WTC11 (cell line): ENCODE measurements around the gene RGS14. TPM values are rescaled to one million over a fixed set of nuclear protein-coding genes. Genes with fewer than 3 reads are reported as not detected.

Source experiments
- ATAC-seq: fragments of 200-7000 bp; cut with Tn5 transposase; 2 replicates; pipeline ENCODE4 v1.10.0; 2021; ENCODE audit warnings: mild to moderate bottlenecking, moderate library complexity
- CTCF ChIA-PET: fragments of 300-600 bp; sonication (Branson Sonifier 250); formaldehyde crosslinking; loops from one replicate; lab custom pipeline; 2021; ENCODE audit warnings: antibody characterized with exemption; lab: Charles Lee
- POLR2A ChIA-PET: fragments of 350-600 bp; sonication (Branson Sonifier 250); formaldehyde crosslinking; loops from one replicate; lab custom pipeline; 2021; ENCODE audit warnings: antibody characterized with exemption; lab: Charles Lee
- DNase-seq: peaks from one replicate; pipeline ENCODE4 v3.0.0; 2021; ENCODE audit warnings: low spot score
- H3K27ac Mint-ChIP-seq: 2 replicates; pipeline ENCODE4 v1.8.0; 2021; ENCODE audit warnings: mixed read lengths
- H3K27me3 Mint-ChIP-seq: 2 replicates; pipeline ENCODE4 v1.8.0; 2021; ENCODE audit warnings: low read depth, mild to moderate bottlenecking, moderate library complexity, mixed read lengths
- H3K36me3 Mint-ChIP-seq: 2 replicates; pipeline ENCODE4 v1.8.0; 2021; ENCODE audit warnings: mixed read lengths
- H3K4me1 Mint-ChIP-seq: 2 replicates; pipeline ENCODE4 v1.8.0; 2022; ENCODE audit warnings: mixed read lengths
- H3K4me3 Mint-ChIP-seq: 2 replicates; pipeline ENCODE4 v1.8.0; 2021; ENCODE audit warnings: mild to moderate bottlenecking, moderate library complexity, mixed read lengths
- H3K9me3 Mint-ChIP-seq: 2 replicates; pipeline ENCODE4 v1.8.0; 2021; ENCODE audit warnings: mixed read lengths
- GRHL2 ChIP-seq: fragments of 250-450 bp; sonication (Bioruptor Pico); IDR thresholded peaks from 2 replicates; pipeline ENCODE4 v1.8.0; 2022; ENCODE audit warnings: mild to moderate bottlenecking, moderate library complexity; ENCODE audit not compliant: insufficient replicate concordance, severe bottlenecking
- IRF2 ChIP-seq: sonication (generic); formaldehyde crosslinking; IDR thresholded peaks from 2 replicates; pipeline ENCODE4 v1.8.0; 2022; ENCODE audit warnings: low read depth, missing genetic modification reagents, borderline replicate concordance
- MXD4 ChIP-seq: fragments of 250-450 bp; sonication (Bioruptor Pico); IDR thresholded peaks from 2 replicates; pipeline ENCODE4 v1.8.0; 2021; ENCODE audit warnings: mild to moderate bottlenecking, moderate library complexity, borderline replicate concordance
- NFATC4 ChIP-seq: fragments of 250-450 bp; sonication (Bioruptor Pico); IDR thresholded peaks from 2 replicates; pipeline ENCODE4 v1.9.0; 2021; ENCODE audit warnings: mild to moderate bottlenecking
- RELA ChIP-seq: sonication (generic); formaldehyde crosslinking; IDR thresholded peaks from 2 replicates; pipeline ENCODE4 v1.8.1; 2022; ENCODE audit warnings: missing genetic modification reagents, mild to moderate bottlenecking, borderline replicate concordance
- SMAD4 ChIP-seq: sonication (generic); formaldehyde crosslinking; IDR thresholded peaks from 2 replicates; pipeline ENCODE4 v1.8.0; 2022; ENCODE audit warnings: mild to moderate bottlenecking, missing genetic modification reagents
- ZNF121 ChIP-seq: sonication (generic); formaldehyde crosslinking; IDR thresholded peaks from 2 replicates; pipeline ENCODE4 v1.8.0; 2023; ENCODE audit warnings: missing genetic modification reagents
- ZNF232 ChIP-seq: sonication (generic); formaldehyde crosslinking; IDR thresholded peaks from 2 replicates; pipeline ENCODE4 v1.8.0; 2022; ENCODE audit warnings: mild to moderate bottlenecking, missing genetic modification reagents
- ZNF396 ChIP-seq: fragments of 250-450 bp; sonication (Bioruptor Pico); IDR thresholded peaks from 2 replicates; pipeline ENCODE4 v1.8.0; 2021; ENCODE audit warnings: mild to moderate bottlenecking, moderate library complexity, borderline replicate concordance
- ZNF416 ChIP-seq: fragments of 250-450 bp; sonication (Bioruptor Pico); IDR thresholded peaks from 2 replicates; pipeline ENCODE4 v1.9.0; 2021; ENCODE audit warnings: mild to moderate bottlenecking, inconsistent platforms
- total RNA-seq: library from RNA; stranded (reverse); gene quantifications from 3 replicates; pipeline ENCODE4 v1.2.3, GENCODE V29; 2021
- TF ChIP-seq, protein P1 (sequence below): fragments of 250-450 bp; sonication (Bioruptor Pico); IDR thresholded peaks from 2 replicates; pipeline ENCODE4 v1.9.0; 2021; ENCODE audit warnings: mild to moderate bottlenecking
- TF ChIP-seq, protein P2 (sequence below): fragments of 200-600 bp; IDR thresholded peaks from 2 replicates; pipeline ENCODE4 v1.8.0; 2022; ENCODE audit warnings: antibody characterized with exemption
- TF ChIP-seq, protein P3 (sequence below): sonication (generic); formaldehyde crosslinking; IDR thresholded peaks from 2 replicates; pipeline ENCODE4 v1.8.1; 2022; ENCODE audit warnings: missing genetic modification reagents, borderline replicate concordance
- TF ChIP-seq, protein P4 (sequence below): sonication (generic); formaldehyde crosslinking; IDR thresholded peaks from 2 replicates; pipeline ENCODE4 v1.8.0; 2022; ENCODE audit warnings: mild to moderate bottlenecking, missing genetic modification reagents
- TF ChIP-seq, protein P5 (sequence below): sonication (generic); formaldehyde crosslinking; IDR thresholded peaks from 2 replicates; pipeline ENCODE4 v1.8.0; 2023; ENCODE audit warnings: missing genetic modification reagents, mild to moderate bottlenecking, borderline replicate concordance

The RGS14 gene
- total RNA-seq, 1 experiment from 2014 or later, result 74.6 TPM

DNA sequence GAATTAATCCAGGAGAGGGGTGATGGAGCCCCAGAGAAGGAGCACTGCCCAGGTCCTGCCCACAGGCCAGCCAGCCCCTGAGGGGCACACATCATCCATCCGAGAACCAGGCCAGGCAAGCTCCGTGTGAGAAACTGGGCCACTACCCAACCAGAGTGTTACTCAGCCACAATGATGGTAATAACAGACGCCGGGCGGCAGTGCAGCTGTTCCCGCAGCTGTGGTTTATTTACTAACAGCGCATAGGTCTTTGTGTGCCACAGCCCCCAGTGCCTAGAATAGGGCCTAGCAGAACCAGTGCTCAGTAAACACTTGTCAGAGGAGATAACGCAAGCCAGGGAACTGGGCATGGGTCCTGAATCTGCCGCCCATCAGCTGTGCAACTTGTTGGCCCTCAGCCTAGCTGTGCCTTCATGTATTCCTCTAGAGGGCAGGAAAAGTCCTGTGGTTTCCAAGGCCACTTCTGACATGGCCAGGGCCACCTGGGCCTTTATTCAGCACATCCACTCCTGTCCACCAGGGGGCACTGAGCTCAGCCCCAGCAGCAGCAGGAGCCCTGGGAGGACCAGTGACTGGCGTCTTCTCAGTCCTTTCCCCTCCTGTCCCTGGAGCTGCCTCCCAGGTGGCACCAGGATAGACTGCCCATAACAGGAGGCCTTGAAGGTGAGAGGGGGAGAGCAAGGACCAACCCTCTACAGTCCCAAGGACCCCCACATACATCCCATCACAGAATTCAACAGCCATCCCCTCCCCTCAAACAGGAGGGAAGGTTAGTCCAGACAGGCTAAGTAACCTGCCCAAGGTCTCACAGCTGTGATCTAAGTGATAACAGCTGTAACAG lies 48.2 kb upstream of the RGS14 start:
- ATAC-seq, result peak; percentile 44
- H3K4me1 Mint-ChIP-seq, result peaks cover 22% of the 10 kb centered on the region
- POLR2A ChIA-PET, result interaction anchor here (0.6 to 1.2 kb wide), 6 partner anchors 61 to 211 kb away, joined by 3 to 6 read pairs (median 4); no protein-coding TSS in a partner anchor
- peak; percentile 88 for DNase-seq
- no peak for TF ChIP-seq SMAD4 (CRISPR knock-in tag)
- TF ChIP-seq, protein P1, sequence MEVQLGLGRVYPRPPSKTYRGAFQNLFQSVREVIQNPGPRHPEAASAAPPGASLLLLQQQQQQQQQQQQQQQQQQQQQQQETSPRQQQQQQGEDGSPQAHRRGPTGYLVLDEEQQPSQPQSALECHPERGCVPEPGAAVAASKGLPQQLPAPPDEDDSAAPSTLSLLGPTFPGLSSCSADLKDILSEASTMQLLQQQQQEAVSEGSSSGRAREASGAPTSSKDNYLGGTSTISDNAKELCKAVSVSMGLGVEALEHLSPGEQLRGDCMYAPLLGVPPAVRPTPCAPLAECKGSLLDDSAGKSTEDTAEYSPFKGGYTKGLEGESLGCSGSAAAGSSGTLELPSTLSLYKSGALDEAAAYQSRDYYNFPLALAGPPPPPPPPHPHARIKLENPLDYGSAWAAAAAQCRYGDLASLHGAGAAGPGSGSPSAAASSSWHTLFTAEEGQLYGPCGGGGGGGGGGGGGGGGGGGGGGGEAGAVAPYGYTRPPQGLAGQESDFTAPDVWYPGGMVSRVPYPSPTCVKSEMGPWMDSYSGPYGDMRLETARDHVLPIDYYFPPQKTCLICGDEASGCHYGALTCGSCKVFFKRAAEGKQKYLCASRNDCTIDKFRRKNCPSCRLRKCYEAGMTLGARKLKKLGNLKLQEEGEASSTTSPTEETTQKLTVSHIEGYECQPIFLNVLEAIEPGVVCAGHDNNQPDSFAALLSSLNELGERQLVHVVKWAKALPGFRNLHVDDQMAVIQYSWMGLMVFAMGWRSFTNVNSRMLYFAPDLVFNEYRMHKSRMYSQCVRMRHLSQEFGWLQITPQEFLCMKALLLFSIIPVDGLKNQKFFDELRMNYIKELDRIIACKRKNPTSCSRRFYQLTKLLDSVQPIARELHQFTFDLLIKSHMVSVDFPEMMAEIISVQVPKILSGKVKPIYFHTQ (CRISPR knock-in tag), result no peak
- TF ChIP-seq ZNF121 (CRISPR knock-in tag), result peak; percentile 94
- TF ChIP-seq, protein P2, sequence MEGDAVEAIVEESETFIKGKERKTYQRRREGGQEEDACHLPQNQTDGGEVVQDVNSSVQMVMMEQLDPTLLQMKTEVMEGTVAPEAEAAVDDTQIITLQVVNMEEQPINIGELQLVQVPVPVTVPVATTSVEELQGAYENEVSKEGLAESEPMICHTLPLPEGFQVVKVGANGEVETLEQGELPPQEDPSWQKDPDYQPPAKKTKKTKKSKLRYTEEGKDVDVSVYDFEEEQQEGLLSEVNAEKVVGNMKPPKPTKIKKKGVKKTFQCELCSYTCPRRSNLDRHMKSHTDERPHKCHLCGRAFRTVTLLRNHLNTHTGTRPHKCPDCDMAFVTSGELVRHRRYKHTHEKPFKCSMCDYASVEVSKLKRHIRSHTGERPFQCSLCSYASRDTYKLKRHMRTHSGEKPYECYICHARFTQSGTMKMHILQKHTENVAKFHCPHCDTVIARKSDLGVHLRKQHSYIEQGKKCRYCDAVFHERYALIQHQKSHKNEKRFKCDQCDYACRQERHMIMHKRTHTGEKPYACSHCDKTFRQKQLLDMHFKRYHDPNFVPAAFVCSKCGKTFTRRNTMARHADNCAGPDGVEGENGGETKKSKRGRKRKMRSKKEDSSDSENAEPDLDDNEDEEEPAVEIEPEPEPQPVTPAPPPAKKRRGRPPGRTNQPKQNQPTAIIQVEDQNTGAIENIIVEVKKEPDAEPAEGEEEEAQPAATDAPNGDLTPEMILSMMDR, result peak; percentile 88
- no peak for TF ChIP-seq RELA
- no peak for TF ChIP-seq ZNF416 (CRISPR knock-in tag)
- TF ChIP-seq IRF2, result no peak
- no peak for TF ChIP-seq ZNF396 (CRISPR knock-in tag)
- TF ChIP-seq, protein P3, sequence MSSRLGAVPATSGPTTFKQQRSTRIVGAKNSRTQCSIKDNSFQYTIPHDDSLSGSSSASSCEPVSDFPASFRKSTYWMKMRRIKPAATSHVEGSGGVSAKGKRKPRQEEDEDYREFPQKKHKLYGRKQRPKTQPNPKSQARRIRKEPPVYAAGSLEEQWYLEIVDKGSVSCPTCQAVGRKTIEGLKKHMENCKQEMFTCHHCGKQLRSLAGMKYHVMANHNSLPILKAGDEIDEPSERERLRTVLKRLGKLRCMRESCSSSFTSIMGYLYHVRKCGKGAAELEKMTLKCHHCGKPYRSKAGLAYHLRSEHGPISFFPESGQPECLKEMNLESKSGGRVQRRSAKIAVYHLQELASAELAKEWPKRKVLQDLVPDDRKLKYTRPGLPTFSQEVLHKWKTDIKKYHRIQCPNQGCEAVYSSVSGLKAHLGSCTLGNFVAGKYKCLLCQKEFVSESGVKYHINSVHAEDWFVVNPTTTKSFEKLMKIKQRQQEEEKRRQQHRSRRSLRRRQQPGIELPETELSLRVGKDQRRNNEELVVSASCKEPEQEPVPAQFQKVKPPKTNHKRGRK (CRISPR knock-in tag), result no peak
- TF ChIP-seq ZNF232, result no peak
- TF ChIP-seq MXD4 (CRISPR knock-in tag), result no peak
- no peak for TF ChIP-seq NFATC4
- TF ChIP-seq, protein P4, sequence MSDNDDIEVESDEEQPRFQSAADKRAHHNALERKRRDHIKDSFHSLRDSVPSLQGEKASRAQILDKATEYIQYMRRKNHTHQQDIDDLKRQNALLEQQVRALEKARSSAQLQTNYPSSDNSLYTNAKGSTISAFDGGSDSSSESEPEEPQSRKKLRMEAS (CRISPR knock-in tag), result peak; percentile 67
- TF ChIP-seq GRHL2 (CRISPR knock-in tag), result no peak
- TF ChIP-seq, protein P5, sequence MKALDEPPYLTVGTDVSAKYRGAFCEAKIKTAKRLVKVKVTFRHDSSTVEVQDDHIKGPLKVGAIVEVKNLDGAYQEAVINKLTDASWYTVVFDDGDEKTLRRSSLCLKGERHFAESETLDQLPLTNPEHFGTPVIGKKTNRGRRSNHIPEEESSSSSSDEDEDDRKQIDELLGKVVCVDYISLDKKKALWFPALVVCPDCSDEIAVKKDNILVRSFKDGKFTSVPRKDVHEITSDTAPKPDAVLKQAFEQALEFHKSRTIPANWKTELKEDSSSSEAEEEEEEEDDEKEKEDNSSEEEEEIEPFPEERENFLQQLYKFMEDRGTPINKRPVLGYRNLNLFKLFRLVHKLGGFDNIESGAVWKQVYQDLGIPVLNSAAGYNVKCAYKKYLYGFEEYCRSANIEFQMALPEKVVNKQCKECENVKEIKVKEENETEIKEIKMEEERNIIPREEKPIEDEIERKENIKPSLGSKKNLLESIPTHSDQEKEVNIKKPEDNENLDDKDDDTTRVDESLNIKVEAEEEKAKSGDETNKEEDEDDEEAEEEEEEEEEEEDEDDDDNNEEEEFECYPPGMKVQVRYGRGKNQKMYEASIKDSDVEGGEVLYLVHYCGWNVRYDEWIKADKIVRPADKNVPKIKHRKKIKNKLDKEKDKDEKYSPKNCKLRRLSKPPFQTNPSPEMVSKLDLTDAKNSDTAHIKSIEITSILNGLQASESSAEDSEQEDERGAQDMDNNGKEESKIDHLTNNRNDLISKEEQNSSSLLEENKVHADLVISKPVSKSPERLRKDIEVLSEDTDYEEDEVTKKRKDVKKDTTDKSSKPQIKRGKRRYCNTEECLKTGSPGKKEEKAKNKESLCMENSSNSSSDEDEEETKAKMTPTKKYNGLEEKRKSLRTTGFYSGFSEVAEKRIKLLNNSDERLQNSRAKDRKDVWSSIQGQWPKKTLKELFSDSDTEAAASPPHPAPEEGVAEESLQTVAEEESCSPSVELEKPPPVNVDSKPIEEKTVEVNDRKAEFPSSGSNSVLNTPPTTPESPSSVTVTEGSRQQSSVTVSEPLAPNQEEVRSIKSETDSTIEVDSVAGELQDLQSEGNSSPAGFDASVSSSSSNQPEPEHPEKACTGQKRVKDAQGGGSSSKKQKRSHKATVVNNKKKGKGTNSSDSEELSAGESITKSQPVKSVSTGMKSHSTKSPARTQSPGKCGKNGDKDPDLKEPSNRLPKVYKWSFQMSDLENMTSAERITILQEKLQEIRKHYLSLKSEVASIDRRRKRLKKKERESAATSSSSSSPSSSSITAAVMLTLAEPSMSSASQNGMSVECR (CRISPR knock-in tag), result peak; percentile 50; the same call in 1 of the 2 replicates
- TF ChIP-seq, all 79 proteins: peak for 4
- H3K27ac Mint-ChIP-seq, result no peak overlapping the region
- no peaks in the 10 kb centered on the region for H3K9me3 Mint-ChIP-seq
- peak overlapping the region; percentile 55 for H3K4me3 Mint-ChIP-seq
- peaks cover 24% of the 10 kb centered on the region for H3K36me3 Mint-ChIP-seq
- CTCF ChIA-PET, result interaction anchor here (0.6 to 4.5 kb wide), 83 partner anchors 8 to 662 kb away, joined by 3 to 91 read pairs (median 5); partner anchors contain the start of genes FGFR4, GRK6, LMAN2 and NSD1
- H3K27me3 Mint-ChIP-seq, result no peaks in the 10 kb centered on the region
